Activated T-cell treated with anti-CD3 and anti-CD28 coated beads for 48 hours (primary cell): ENCODE data around the gene GNAQ.

Experiments
- DNase-seq: peaks from one replicate; pipeline ENCODE4 v3.0.0-alpha.2; 2020; ENCODE audit warnings: low read depth

The GNAQ gene

DNA sequence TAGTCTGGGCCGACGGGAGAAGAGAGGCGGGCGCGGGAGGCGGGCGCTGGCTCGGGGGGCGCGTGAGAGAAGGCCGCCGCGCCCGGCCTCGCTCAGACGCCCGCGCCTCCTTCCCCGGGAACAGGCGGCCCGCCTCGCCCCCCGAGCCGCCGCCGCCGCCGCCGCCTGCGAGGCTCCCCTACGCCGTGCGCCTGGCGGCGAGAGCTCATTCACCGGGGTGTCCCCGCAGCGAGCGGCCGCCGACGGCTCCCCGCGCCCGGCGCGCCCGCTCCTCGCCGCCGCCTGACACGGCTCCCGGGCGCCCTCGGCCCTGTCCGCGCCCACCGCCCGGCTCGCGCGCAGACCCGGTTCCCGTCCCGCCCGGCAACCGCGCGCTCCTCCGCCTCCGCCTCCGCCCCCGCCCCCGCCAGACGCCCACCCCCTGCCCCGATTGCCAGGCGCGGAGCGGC, at the start of gene GNAQ:
TSS of gene GNAQ (minus strand) at position 368 of the 449 bp plus-strand sequence. CDS start 576 bp downstream, outside the sequence.
- DNase-seq, result peak; percentile 46

DNA sequence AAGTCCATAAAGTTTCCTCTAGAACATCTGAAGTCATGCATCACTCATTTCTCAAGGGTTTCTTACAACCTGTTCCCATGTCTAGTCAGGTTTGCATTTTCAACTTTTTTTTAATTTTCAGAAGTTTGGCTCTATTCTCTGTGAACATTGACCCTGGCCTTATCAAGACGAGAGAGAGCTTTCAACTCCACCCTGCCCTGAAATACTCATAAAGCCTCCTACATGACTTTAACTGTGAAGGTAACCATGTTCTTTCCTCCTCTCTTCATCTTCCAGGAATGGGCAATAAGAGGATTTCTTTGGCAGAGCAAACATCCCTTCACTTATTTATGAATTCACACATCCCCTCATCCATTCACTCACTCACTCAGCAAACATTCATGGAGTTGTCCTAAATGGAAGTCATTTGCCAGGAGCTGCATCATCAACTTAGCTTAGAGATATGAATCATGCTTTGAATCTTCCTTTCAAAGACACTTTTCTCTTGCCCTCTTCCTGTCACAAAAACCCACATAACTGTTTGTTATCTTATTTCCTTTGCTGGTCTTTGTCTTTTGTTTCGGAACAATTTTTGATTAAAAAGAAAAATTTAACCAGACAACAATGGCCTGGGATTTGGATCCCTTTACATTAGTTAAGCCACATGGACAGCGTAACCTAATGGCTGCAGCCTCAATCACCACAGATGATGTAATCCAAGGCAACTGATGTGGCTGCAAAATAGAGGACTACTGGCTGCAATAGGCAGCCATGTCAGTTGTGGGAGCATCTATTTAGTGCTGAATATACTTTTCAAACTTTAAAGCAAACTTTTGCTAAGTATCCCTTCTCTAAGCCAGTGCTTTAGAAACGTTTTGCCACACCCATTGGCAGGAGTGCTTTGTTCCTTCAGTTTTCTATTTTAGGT, 43.0 kb upstream of the GNAQ start:
- no peak for DNase-seq

DNA sequence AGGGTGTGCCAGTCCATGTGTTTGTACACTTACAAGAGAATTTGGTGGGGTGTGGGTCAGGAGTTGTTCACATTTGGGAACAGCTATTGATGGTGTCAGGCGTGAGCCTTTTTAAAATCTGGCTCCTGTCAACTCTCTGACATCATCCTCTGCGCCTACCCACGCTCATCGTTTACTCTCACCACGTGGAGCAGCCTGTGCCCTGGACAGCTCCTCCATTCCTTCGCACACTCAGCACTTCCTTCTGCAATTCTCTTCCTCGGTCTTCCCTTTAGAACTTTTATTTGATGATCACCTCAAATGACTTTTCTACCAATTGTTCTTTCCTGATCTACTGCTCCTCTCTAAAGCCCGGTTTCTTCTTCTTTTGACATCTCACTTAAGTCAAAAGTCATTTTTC, 42.1 kb upstream of the GNAQ start:
- DNase-seq, result no peak

DNA sequence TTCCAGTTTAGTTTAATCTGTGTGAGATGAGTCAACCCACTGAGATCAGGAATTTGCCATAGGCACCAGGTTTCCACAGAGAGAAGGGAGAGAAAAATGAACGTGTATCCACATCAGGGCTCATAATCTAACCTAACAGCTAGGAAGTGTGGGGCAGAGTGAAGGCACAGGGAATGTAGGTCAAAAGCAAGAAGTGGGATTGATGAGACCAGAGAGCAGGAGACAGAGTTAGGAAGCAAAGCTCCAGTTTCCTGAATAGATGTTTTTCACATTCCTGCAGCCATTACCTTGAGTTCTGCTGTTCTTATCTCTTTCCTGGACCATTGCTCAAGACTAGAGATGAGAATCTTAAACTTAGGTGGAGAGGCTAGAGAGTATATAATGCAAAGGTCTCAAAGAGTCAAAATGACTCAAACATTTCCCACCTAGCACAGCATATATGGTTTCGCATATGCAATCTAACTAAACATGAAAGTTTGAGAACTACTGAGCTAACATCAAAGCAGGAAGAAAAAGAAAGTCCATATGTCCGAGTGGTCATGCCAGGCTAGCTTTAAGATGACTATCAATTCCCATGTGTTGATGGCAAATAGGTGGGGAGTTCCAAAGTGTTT, 41.1 kb upstream of the GNAQ start:
- DNase-seq, result no peak

DNA sequence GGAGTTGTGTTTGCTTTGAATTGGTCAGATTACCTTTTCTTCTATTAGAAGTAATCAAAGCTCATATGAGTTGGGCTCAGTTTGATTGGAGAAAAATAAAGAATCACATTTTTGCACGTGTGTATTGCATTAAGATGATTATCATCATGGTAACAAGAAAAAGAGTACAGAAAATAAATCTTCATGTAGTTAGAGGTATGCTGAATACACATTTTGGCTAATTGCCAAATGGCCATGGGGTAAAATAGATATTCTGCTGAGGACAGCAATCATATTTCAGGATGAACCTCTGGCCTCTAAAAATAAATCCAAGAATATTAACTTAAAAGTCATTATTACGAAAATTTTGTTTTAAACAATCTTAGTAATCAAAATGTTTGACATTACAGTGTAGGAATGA, 38.9 kb upstream of the GNAQ start:
- DNase-seq, result no peak

DNA sequence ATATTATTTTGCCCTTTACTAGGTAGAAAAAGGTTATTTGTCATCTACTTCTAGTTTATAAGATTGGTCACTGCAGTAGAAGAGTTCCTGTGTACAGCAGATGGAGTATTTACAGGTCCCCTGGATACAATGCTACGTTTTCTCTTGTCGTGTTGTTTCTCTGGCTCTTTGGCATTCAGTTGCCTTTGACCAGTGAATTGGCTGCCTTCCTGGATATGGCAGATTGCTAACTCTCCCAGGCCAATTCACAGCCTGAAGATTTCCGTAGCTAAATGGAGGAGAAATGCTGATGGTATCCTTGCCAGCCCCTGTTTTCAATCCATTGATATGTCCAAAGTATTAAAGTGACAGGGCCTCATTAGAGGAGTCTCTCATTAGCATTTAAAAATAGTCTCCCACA, 32.5 kb upstream of the GNAQ start:
- DNase-seq, result no peak

DNA sequence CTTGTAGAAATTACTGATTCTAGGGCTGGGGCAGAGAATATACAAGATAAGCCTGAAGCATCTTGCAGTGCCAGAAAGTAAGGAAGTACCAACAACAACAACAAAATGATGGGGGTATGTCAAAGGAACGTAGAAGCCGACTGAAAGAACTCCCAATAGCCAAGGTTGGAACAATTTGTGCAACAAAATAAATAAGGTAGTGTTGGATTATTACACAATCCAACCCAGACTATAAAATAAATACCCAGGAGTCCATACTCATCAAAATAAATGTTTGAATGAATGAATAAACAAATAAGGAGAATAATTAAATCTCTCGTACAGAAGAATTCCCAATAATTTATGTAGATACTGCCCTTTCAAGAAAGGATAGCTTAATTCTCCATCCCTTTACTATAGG, 31.1 kb upstream of the GNAQ start:
- no peak for DNase-seq

DNA sequence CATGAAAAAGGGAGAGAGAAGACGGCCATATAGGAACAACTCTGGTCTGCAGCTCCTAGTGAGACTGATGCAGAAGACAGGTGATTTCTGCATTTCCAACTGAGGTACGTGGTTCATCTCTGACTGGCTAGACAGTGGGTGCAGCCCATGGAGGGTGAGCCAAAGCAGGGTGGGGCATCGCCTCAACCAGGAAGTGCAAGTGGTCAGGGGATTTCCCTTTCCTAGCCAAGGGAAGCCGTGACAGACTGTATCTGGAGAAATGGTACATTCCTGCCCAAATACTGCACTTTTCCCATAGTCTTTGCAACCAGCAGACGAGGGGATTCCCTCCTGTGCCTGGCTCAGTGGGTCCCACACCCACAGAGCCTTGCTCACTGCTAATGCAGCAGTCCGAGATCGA, 22.6 kb upstream of the GNAQ start:
- peak; percentile 10 for DNase-seq

DNA sequence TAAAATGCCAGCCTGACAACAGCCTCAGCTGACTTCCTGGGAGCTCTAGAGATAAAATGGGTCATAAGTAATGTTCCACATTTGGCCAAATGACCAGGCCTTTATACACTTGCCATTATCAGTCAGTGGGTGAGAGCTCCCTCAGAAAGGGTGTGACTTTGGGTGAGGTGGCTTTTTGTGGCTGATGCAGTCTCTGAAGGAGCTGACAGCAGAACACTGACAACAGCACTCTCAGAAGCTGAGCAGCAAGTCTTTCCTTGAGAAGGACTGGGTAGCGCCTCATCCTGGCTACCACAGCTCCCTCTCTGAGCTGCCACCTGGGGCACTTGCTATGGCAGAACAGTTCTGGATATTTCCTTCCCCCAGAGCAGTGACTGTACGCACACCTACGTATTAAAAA, 22.0 kb upstream of the GNAQ start:
- no peak for DNase-seq

DNA sequence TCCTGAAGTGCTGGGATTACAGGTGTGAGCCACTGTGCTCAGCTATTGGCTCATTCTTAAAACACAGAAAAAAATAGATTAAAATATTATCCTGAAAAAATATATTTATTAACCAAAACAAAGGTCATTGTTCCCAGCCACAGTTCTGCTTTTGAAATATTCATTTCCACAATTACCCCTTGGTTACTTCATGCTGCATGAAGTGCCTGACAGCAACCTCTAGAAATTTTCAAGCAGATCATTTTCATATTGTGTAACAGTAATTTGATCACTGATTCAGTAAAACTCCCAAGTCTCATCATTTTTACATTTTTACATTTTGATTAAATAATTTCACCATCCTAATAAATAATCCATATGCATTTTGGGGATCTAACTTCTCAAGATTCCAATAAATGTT, 18.8 kb upstream of the GNAQ start:
- no peak for DNase-seq

DNA sequence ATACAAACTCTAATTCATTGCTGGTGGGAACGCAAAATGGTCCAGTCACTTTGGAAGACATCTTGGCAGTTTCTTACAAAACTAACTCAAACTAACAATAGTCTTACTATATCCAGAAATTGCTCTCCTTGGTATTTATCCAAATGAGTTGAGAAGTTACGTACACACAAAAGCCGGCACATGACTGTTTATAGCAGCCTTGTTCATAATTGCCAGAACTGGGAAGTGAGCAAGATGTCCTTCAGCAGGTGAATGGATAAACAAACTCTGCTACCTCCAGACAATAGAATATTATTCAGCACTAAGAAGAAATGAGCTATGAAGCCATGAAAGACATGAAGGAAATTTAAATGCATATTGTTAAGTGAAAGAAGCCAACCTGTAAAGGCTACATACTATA, 17.9 kb upstream of the GNAQ start:
- DNase-seq, result no peak

DNA sequence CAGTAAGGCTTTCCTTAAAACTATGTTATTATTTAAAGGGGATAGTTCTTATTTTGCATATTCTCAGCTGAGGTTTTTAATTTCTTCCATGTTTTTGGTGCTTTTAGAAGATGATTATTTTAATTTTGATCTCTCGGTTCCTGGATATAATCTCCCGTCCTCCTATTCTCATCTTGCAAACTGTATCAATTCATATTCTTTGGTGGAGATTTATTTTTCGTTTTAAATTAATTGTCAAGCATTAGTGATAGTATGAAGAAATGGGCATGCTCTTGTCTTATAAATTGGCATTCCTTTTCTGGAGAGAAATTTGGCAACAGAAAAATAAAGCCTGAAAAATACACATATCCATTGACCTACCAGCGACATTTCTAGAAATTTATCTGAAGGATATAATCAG, 15.5 kb upstream of the GNAQ start:
- DNase-seq, result no peak

DNA sequence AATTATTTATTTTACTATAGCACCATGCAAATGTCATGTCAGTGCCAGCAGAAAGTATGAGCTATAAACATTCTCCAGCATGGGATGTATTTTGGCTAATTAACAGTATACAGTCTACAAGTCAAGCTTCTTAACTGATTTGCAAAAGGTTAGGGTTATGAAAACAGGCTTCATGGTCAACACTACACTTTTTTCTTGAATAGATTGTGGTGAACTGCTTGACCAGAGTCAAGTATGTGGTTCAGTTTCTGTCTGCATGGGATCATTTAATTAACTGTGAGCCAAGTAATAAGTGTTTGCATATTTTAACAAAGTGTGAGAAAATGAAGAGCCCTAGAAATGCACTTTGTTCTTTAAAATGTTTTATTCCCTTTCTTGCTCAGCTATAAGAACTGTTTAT, 14.5 kb upstream of the GNAQ start:
- DNase-seq, result no peak

DNA sequence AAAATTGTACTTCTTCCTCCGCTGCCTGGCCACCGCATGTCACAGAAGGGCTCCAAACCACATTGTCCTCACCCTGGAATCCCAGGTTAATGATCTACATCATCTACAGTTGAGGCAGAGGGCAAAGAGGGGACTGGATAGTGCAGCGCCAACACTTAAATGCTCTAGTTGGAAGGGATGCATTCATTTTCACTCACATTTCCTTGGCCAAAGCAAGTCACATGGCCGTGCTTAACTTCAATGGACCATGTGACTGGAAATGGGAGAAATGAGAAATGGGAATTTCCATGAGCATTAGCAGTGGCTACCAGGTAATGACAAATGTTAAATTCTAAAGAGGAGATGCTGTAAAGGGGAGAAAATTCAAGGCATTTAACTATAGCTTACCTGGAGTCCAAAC, 13.3 kb upstream of the GNAQ start:
- DNase-seq, result no peak

DNA sequence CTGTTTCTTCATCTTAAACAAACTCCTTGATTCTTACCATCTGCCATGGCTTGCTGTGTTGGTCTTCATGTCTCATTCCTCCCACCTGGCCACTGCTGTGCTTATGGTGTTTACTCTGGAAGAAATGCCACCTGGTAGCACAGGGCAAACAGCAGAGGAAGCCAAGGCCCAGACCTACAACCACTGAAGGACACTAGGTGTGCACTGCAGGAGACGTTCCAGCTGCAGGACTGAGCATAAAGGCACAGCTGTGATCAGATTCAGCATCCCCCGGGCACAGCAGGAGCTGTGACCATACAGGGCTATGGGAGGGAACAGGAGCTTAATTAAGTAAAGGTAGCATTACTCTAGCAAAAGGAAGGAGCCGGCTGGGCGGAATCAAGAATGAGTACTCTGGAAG, 12.6 kb upstream of the GNAQ start:
- no peak for DNase-seq

DNA sequence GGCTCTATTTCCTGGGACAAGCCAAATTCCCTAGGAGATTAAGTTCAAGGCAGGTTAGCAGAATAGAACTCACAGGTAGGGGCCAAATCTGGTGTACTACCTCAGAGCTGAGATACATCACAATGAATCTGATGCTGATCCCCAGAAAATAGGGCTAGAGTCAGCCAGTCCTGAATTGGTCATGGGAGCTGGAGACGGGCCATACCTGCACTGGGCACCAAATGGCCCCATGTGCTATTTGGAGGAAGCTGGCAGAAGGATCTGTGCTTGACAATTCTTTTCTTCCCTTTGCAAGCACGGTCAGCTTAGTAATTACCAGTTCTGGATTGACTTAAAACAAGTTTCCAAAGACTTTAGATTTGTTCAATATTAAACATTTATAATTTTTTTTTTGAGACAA, 10.4 kb upstream of the GNAQ start:
- DNase-seq, result no peak

DNA sequence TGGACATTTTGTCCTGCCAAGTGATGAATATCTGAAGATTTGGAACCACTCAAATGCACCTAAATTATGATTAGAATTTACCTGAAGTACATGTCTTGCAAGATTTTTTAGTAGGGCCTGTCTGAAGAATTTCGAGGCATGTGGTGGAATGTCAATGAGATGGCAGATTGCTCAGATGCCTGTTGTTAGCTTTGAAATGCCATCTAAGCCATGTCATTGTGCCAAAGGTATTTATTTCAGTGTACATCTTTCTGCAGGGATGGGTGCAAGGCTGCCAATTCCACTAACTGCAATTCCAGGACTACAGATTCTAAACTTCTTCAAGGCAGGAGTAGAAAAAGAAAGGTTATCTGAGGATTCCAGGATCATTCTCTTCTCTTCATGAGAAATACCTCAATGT, 9.1 kb upstream of the GNAQ start:
- DNase-seq, result no peak

DNA sequence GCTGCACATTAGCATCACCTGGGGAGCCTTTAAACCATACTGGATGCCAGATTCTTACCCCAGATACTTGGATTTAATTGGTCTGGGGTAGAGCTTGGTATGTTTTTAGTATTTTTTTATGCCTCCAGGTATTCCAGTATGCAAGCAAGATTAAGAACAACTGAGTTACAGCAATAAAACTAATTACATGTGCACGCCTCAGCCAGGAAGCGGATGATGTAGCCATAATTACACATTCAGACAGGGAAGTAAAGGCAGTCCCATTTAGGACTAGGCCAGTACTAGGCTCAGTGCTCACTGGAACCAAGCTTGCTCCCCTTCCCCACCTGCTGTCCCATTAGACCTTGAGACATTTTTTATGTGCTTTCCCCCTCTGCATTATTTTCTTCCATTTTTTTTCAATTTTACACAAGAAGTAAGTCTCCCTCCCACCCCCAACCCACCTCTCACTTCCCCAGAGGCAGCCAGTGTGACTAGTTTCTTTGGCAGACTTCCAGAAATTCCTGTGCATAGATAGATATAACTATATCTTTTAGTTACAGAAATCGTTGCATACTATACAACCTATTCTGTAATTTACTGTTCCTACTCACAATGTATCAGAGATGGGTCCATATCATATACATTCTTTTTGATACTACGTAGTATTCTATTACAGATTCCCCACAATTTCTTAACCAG, 7.1 kb upstream of the GNAQ start:
- DNase-seq, result no peak

DNA sequence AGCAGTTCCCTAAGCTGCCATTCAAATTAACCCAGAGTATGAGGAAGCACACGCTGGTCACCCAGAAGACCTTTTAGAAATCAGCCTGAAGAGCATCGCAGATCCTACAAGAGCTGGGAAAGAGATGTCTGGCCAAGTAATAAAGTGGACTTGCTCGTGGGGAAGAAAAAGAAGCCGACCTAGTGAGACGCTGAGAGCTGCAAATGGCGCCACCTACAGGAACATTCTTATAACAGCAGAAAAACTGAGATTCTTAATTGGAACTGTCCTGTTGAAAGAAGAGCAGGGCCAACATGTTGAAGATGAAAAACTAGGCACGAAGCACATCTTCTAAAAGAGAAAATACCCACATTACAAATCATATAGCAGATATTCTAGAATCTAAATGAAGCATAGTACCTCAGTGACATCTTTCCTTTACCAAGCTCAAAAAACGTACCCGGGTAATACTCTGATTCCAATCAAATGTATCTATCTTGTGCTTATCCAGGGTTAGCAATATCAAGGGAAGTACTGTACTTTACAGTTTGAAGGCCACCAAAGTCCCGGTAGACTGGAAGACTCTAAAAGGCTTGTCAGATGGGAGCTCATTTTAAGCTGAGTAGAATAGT, 3.9 kb upstream of the GNAQ start:
- DNase-seq, result peak; percentile 23

DNA sequence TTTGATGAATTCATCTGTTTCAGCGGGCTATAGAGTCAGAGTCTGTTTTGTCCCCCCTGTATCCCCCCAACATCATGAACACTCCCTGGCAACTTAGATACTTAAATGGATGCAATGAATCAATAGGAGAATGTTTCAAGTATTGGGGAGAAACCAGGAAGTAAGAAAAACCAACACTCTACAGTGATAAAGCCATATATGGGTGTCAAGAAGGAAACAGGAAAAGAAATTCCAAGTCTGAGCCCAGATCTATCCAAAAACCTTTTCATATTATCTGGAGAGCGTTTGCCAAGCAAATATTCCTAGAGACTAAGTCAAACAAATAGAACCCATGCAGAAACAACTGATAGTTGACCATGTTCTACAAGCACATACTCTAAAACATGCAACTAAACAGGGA, 2.3 kb upstream of the GNAQ start:
- DNase-seq, result no peak

DNA sequence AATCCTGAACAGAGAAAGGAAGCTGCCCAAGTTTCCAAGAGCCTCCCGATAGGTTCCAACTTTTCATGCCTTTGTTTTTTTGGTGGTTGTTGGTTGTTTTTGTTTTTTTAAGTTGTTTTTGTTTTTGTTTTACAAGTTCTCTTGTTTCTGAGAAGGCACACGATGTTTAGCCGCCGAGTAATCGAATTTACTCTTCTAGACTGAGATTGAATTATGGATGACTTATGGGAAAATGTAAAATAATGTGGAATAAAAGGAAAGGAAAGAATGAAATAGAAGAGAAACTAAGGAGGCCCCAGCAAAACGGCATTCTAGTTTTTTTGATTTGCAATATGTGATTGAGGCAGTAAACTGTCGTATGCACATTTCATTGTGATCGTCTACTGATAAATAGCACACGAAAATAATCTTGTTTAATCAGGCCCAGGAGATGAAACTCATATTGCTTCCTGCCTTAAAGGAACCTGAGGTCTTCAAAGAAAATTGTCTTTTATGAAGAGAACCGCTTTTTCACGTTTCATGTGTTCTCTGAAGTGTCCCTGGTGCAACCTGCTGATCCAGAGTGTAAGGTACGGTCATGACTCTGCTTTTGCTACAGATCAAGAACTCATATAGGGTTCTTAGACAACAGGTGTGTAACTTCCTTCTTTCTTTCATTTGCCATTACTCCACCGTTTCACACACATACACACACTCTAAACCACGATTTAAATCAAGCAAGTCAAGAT, 1.3 kb upstream of the GNAQ start:
- DNase-seq, result no peak
